Measurements from ENCODE around the gene PHF19.

GRCh38 chr9:120916991-120917880 lies 40.2 kb upstream of the PHF19 start:
- TF ChIP-seq CTCF (conservative IDR thresholded peaks at IDR 0.05) (no peak), ZFX (IDR thresholded peaks at IDR 0.05) (no peak)
